Lower leg skin (tissue), 4 donors: ENCODE measurements around the gene FBXO31. TPM values are rescaled to one million over a fixed set of nuclear protein-coding genes. Genes with fewer than 3 reads are reported as not detected.

Source experiments
- DNase-seq, 2 donors: peaks; one replicate each; pipeline ENCODE4 v3.0.0-alpha.2; 2019; ENCODE audit warnings: low spot score in 2 of 2
- H3K4me3 ChIP-seq: fragments of 200-600 bp; sonication (generic); 2 replicates; pipeline ENCODE4 v1.5.1; 2017; ENCODE audit warnings: mild to moderate bottlenecking, low read depth; ENCODE audit not compliant: poor library complexity, severe bottlenecking
- POLR2A ChIP-seq, 2 donors: fragments of 450-650 bp; IDR thresholded peaks; one replicate each; pipeline ENCODE4 v1.6.1; 2016 to 2017; ENCODE audit warnings: antibody characterized with exemption in 2 of 2, mild to moderate bottlenecking in 1 of 2, moderate library complexity in 1 of 2
- WGBS, 2 donors: methylation state at CpG; one replicate each; pipeline ENCODE4 v1.1.5; 2018; 5-methylcytosine and 5-hydroxymethylcytosine counted together
- intact Hi-C: fragments of 100-400 bp; cut with DNase I; formaldehyde crosslinking; loops from one replicate; pipeline ENCODE4 v1.15.0; 2023; ENCODE audit warnings: low total_unique reads
- total RNA-seq, 4 donors: library from RNA; depleted of rRNA; stranded (reverse); fragments of >200 nt; gene quantifications; one replicate each; pipeline ENCODE4 v1.1.0, GENCODE V29; 2016
- TF ChIP-seq, protein P1 (sequence below), 3 donors: fragments of 450-650 bp; IDR thresholded peaks; one replicate each; pipeline ENCODE4 v1.5.1; 2016; ENCODE audit warnings: antibody characterized with exemption in 3 of 3, mild to moderate bottlenecking in 3 of 3, moderate library complexity in 2 of 3

The FBXO31 gene
- total RNA-seq, 4 donors from 2014 or later, result 64.3 to 127 (median 84.1) TPM

GRCh38 chr16:87330257-87330624, 53.3 kb downstream of the FBXO31 start:
- H3K4me3 ChIP-seq, result no peak overlapping the region
- TF ChIP-seq, protein P1, sequence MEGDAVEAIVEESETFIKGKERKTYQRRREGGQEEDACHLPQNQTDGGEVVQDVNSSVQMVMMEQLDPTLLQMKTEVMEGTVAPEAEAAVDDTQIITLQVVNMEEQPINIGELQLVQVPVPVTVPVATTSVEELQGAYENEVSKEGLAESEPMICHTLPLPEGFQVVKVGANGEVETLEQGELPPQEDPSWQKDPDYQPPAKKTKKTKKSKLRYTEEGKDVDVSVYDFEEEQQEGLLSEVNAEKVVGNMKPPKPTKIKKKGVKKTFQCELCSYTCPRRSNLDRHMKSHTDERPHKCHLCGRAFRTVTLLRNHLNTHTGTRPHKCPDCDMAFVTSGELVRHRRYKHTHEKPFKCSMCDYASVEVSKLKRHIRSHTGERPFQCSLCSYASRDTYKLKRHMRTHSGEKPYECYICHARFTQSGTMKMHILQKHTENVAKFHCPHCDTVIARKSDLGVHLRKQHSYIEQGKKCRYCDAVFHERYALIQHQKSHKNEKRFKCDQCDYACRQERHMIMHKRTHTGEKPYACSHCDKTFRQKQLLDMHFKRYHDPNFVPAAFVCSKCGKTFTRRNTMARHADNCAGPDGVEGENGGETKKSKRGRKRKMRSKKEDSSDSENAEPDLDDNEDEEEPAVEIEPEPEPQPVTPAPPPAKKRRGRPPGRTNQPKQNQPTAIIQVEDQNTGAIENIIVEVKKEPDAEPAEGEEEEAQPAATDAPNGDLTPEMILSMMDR (IDR thresholded peaks at IDR 0.05), result no peak
- no peak for TF ChIP-seq POLR2A (IDR thresholded peaks at IDR 0.05)
- intact Hi-C loops, result no loop called here
- no peak for DNase-seq
- 91 to 94% methylated on average over 11 of the region's 11 CpGs for WGBS, 2 donors

DNA sequence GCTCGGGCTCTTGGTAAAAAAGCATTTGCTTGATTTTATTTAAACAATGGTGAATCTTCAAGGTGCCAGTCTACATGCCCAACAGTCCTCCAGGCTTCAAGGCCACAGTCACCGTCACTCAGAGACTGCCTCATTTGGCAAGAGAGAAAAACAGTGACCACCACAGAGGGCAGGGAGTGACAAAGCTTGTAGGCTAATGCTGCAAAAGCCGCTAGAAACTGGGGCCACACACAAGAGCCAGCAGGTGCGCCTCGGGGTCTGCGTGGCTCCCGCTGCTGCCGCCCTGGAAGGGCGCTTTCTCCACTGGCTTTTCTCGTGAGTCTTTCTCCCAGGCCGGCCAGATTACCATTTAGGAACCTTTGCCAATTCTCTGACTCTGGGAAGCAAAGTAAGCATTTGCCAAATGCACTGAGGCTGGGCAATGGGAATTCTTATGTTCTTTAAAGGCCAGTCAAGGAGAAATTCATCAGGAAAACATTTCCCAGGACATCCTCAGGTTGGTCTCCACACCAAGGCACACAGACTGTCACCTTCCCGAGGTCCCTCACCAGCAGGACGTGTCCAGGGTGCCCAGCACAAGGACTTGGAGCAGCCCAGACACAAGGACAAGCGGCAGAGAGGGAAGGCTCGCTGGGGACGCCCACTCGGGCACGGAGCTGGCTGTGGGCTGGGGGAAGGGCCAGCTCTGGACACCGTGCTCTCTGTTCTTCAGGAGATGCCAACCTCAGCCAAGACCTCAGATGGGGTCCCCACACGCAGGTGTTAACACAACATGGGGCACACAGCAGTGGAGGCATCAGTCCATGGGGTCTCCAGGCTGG, 53.9 kb downstream of the FBXO31 start:
- intact Hi-C loops, result no loop called here
- no peak for TF ChIP-seq POLR2A (IDR thresholded peaks at IDR 0.05)
- TF ChIP-seq, protein P1 (IDR thresholded peaks at IDR 0.05), result no peak
- WGBS, 2 donors, result 90 to 91% methylated on average over 18 to 20 of the region's 20 CpGs
- no peak overlapping the region for H3K4me3 ChIP-seq
- no peak for DNase-seq

- TF ChIP-seq, protein P1 (IDR thresholded peaks at IDR 0.05), result no peak
- no peak for TF ChIP-seq POLR2A (IDR thresholded peaks at IDR 0.05)
- DNase-seq, result no peak
- intact Hi-C loops, result no loop called here
- H3K4me3 ChIP-seq, result no peak overlapping the region
- 70 to 82% methylated on average over 12 of the region's 12 CpGs for WGBS, 2 donors
These were observed 54.7 kb downstream of the FBXO31 start for GRCh38 chr16:87328846-87329245.

GRCh38 chr16:87327798-87328495, 55.6 kb downstream of the FBXO31 start:
- DNase-seq, result no peak
- intact Hi-C loops, result no loop called here
- H3K4me3 ChIP-seq, result no peak overlapping the region
- TF ChIP-seq, protein P1 (IDR thresholded peaks at IDR 0.05), result no peak
- TF ChIP-seq POLR2A (IDR thresholded peaks at IDR 0.05), result no peak
- 85 to 90% methylated on average over 18 to 19 of the region's 19 CpGs for WGBS, 2 donors

GRCh38 chr16:87326151-87326571, 57.4 kb downstream of the FBXO31 start:
- no peak for DNase-seq
- H3K4me3 ChIP-seq, result no peak overlapping the region
- TF ChIP-seq POLR2A (IDR thresholded peaks at IDR 0.05), result no peak
- TF ChIP-seq, protein P1 (IDR thresholded peaks at IDR 0.05), result no peak
- WGBS, 2 donors, result 67 to 76% methylated on average over 11 of the region's 11 CpGs
- intact Hi-C loops, result no loop called here
